HEK293T (cell line): ENCODE data around the gene MSMB.

Source experiments
- BHLHE40 ChIP-seq: fragments of 450-650 bp; IDR thresholded peaks from 2 replicates; pipeline ENCODE4 v1.6.1; 2016; ENCODE audit warnings: mild to moderate bottlenecking, moderate library complexity, borderline replicate concordance
- CTBP1 ChIP-seq: fragments of 450-650 bp; IDR thresholded peaks from 2 replicates; pipeline ENCODE4 v1.6.1; 2016; ENCODE audit warnings: borderline replicate concordance
- ELF4 ChIP-seq: fragments of 450-650 bp; IDR thresholded peaks from 2 replicates; pipeline ENCODE4 v1.6.1; 2017; ENCODE audit warnings: antibody characterized with exemption
- FOXA1 ChIP-seq: fragments of 450-650 bp; IDR thresholded peaks from 2 replicates; pipeline ENCODE4 v1.6.1; 2016; ENCODE audit warnings: mild to moderate bottlenecking
- FOXK2 ChIP-seq: fragments of 450-650 bp; IDR thresholded peaks from 2 replicates; pipeline ENCODE4 v1.6.1; 2016; ENCODE audit warnings: mild to moderate bottlenecking
- FOXM1 ChIP-seq: fragments of 450-650 bp; IDR thresholded peaks from 2 replicates; pipeline ENCODE4 v1.6.1; 2017; ENCODE audit warnings: mild to moderate bottlenecking, borderline replicate concordance
- HDGF ChIP-seq: fragments of 450-650 bp; IDR thresholded peaks from 2 replicates; pipeline ENCODE4 v1.6.1; 2017; ENCODE audit warnings: antibody characterized with exemption, borderline replicate concordance
- L3MBTL2 ChIP-seq: fragments of 450-650 bp; conservative IDR thresholded peaks from 2 replicates; pipeline ENCODE4 v1.6.1; 2016; ENCODE audit warnings: mild to moderate bottlenecking
- SP1 ChIP-seq: fragments of 450-650 bp; IDR thresholded peaks from 2 replicates; pipeline ENCODE4 v1.6.1; 2017
- SUZ12 ChIP-seq: fragments of 450-650 bp; IDR thresholded peaks from 2 replicates; pipeline ENCODE4 v1.6.1; 2016; ENCODE audit warnings: mild to moderate bottlenecking
- TARDBP ChIP-seq: fragments of 450-650 bp; IDR thresholded peaks from 2 replicates; pipeline ENCODE4 v1.6.1; 2016
- ZNF384 ChIP-seq: fragments of 450-650 bp; IDR thresholded peaks from 2 replicates; pipeline ENCODE4 v1.6.1; 2016

GRCh38 chr10:46090258-46090812 lies 44.3 kb upstream of the MSMB start:
- TF ChIP-seq BHLHE40 (no peak), SP1 (no peak), L3MBTL2 (no peak), FOXM1 (no peak), FOXK2 (no peak), TARDBP (no peak), ZNF384 (no peak), SUZ12 (no peak), HDGF (no peak), FOXA1 (no peak), CTBP1 (no peak), ELF4 (no peak)
